HS-27A (cell line): ENCODE measurements around the gene KL.

Experiments
- DNase-seq: peaks from one replicate; pipeline ENCODE4 v3.0.0-alpha.2; 2012; ENCODE audit warnings: low read depth, missing footprints

The KL gene

DNA sequence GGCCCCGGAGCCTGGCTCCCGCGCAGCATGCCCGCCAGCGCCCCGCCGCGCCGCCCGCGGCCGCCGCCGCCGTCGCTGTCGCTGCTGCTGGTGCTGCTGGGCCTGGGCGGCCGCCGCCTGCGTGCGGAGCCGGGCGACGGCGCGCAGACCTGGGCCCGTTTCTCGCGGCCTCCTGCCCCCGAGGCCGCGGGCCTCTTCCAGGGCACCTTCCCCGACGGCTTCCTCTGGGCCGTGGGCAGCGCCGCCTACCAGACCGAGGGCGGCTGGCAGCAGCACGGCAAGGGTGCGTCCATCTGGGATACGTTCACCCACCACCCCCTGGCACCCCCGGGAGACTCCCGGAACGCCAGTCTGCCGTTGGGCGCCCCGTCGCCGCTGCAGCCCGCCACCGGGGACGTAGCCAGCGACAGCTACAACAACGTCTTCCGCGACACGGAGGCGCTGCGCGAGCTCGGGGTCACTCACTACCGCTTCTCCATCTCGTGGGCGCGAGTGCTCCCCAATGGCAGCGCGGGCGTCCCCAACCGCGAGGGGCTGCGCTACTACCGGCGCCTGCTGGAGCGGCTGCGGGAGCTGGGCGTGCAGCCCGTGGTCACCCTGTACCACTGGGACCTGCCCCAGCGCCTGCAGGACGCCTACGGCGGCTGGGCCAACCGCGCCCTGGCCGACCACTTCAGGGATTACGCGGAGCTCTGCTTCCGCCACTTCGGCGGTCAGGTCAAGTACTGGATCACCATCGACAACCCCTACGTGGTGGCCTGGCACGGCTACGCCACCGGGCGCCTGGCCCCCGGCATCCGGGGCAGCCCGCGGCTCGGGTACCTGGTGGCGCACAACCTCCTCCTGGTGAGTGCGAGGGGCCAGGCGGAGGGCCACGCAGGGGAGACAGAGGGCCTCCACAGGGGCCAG is at the start of gene KL:
TSS of gene KL (plus strand) at position 10 of the 909 bp plus-strand sequence. CDS start at position 28, 18 bp downstream.
- no peak for DNase-seq

GRCh38 chr13:32967584-32968182 is 48.5 kb upstream of the KL start:
- no peak for DNase-seq

GRCh38 chr13:32968316-32968715 is 47.9 kb upstream of the KL start:
- no peak for DNase-seq

DNA sequence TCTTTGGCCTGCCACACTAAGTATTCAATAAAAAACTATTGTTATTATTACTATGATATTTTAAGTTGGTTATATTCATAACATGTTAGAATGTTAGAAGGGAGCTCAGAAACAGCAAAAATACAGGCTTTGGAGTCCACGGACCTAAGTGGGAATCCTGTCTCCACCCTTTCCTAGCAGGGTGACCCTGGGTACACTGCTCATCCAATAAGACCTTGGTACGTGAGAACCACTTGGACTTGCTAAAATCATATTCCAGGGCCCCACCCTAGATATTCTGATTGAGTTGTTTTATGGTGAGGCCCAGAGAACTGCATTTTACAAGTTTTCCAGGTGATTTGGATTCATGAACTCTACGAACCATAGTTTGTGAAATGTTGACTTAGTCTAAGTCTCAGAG is 47.4 kb upstream of the KL start:
- DNase-seq: no peak

DNA sequence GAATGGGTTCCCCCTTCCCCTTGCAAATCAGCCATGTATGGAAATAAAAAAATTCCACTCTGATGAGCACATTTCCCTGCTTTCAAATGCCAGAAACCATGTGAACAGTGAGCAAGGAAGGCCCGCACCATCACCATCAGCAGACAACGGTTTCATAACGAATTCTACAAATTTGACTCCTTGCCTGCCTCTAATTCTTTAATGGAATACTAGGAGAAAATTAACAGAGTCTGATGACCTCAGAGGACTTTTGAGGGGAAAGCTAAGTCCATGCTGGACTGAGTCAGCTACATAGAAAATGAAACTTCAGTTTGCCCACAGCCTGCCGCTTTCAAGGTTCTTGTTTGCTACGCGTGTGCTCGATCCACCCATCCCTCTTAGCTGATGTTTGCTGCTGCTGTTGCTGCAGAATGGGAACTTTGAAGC is 46.7 kb upstream of the KL start:
- DNase-seq: no peak

GRCh38 chr13:32976056-32976805 is 40.0 kb upstream of the KL start:
- no peak for DNase-seq

GRCh38 chr13:32976912-32977311 is 39.3 kb upstream of the KL start:
- DNase-seq: no peak

GRCh38 chr13:32977321-32977720 is 38.9 kb upstream of the KL start:
- no peak for DNase-seq

- no peak for DNase-seq
These were observed 37.9 kb upstream of the KL start for GRCh38 chr13:32978278-32978677.

- DNase-seq: no peak
These were observed 33.2 kb upstream of the KL start for GRCh38 chr13:32983058-32983457.

- no peak for DNase-seq
These were observed 31.2 kb upstream of the KL start for GRCh38 chr13:32984857-32985626.

GRCh38 chr13:32986552-32986951 is 29.7 kb upstream of the KL start:
- DNase-seq: no peak

GRCh38 chr13:32987462-32987861 is 28.8 kb upstream of the KL start:
- DNase-seq: no peak

GRCh38 chr13:32988608-32989289 is 27.5 kb upstream of the KL start:
- no peak for DNase-seq

- no peak for DNase-seq
These were observed 26.9 kb upstream of the KL start for GRCh38 chr13:32989290-32989667.

DNA sequence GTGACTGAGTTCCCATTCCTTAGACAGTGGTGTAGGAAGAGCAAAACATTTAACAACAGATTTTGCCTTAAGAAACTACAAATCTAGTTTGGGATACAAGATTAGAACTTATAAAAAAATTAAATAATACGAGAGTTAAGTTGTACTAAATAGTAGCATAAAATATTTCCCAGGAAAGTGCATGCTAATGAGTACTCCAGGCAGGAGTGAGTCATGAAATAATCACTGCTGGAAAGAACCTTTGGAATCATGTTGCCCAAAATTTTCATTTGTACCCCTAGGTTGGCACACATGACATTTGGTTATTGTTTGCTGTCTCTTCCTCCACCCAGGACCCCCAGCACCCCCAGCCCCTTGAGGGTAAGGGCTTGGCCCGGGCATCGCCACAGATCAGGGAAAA is 26.3 kb upstream of the KL start:
- DNase-seq: no peak

DNA sequence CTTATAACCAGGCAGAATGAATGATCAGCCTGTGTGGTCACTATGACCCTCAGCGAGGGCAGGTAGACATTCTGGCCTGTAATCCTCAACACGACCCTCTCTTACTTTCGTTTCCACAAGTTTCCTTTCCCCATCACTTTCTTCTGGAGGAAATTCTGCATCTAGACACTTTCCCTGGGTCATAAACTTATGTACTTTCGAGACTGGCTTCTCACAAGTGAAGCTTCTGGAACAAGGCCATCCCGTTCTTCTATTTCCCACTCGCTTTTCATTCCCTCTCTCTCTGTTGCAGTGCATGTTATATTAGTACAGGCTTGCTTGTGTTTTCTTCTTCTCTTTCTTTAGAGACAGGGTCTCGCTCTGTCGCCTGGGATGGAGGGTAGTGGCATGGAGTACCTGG is 23.1 kb upstream of the KL start:
- no peak for DNase-seq

- no peak for DNase-seq
These were observed 18.8 kb upstream of the KL start for GRCh38 chr13:32997399-32997798.

- no peak for DNase-seq
These were observed 17.3 kb upstream of the KL start for GRCh38 chr13:32998966-32999365.

GRCh38 chr13:33000365-33000764 is 15.9 kb upstream of the KL start:
- DNase-seq: no peak

GRCh38 chr13:33003458-33004019 is 12.7 kb upstream of the KL start:
- no peak for DNase-seq
